Measurements from ENCODE around the gene FNDC3A.

GRCh38 chr13:48975101-48975855, 434 bp upstream of the FNDC3A start:
- TF ChIP-seq POLR2AphosphoS5 (IDR thresholded peaks at IDR 0.05) = peak in 1 of 2 donors; percentile 40
- TF ChIP-seq, protein P1, sequence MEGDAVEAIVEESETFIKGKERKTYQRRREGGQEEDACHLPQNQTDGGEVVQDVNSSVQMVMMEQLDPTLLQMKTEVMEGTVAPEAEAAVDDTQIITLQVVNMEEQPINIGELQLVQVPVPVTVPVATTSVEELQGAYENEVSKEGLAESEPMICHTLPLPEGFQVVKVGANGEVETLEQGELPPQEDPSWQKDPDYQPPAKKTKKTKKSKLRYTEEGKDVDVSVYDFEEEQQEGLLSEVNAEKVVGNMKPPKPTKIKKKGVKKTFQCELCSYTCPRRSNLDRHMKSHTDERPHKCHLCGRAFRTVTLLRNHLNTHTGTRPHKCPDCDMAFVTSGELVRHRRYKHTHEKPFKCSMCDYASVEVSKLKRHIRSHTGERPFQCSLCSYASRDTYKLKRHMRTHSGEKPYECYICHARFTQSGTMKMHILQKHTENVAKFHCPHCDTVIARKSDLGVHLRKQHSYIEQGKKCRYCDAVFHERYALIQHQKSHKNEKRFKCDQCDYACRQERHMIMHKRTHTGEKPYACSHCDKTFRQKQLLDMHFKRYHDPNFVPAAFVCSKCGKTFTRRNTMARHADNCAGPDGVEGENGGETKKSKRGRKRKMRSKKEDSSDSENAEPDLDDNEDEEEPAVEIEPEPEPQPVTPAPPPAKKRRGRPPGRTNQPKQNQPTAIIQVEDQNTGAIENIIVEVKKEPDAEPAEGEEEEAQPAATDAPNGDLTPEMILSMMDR (IDR thresholded peaks at IDR 0.05) = peak in 1 of 3 experiments; percentile 24

Measured in esophagus muscularis mucosa (tissue), 3 donors.